Measurements from ENCODE around the gene CLSTN2.

GRCh38 chr3:140376136-140376889 is 441.3 kb downstream of the CLSTN2 start:
- no peak for TF ChIP-seq CTCF (IDR thresholded peaks at IDR 0.05; ENCODE audit: low read length)
- no peak for TF ChIP-seq EZH2 (optimal IDR thresholded peaks at IDR 0.05; ENCODE audit: low read depth, low read length)
- TF ChIP-seq EZH2phosphoT487 (IDR thresholded peaks at IDR 0.05; ENCODE audit: low read length) = no peak

Measured in MM.1S (cell line).